ENCODE measurements around the gene IGFBP6. TPM values are rescaled to one million over a fixed set of nuclear protein-coding genes. Genes with fewer than 3 reads are reported as not detected.

Gene IGFBP6
- total and polyA plus RNA-seq, 12 donors: 12.9 to 559 (median 212) TPM

DNA sequence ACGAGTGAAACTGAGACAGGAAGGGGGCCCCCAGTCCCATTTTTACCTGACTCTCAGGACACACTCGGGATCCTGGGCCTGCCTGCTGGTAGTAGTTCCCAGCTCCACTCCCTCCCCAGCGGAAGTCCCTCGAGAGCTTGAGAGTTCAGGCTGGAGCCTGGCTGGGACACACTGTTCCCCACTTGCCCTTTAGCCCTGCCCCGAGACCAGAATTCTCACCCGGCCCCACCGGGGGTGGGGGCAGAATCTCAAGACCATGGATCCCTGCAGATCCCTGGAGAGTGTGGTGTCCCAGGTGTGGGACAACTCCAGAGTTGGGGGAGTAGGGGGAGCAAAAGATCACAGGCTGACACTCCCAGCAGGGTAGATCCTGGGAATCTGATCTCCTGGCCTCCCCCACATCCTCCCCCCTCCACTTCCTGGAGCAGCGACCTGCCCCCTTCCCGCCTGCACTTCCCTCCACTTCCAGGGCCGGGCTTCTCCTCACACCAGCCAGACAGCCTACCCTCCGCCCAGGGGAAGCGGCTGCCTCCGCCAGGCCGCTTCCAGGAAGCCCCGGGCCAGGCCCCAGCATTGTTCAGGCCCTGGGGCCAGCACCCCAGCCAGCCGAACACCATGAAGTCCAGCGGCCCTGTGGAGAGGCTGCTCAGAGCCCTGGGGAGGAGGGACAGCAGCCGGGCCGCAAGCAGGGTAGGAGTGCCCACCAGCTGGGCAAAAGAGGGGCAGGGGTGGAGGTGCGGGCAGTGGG, 47.7 kb upstream of the IGFBP6 start, which contains the start of gene TNS2:
TNS2 (plus strand) TSS at position 495 of the 748 bp plus-strand sequence; CDS start at position 616, 121 bp downstream.
- DNase-seq: peak; percentile 65 to 88 (median 80)
- WGBS, 4 donors: 11 to 32% (median 18%) methylated on average over 7 to 20 of the region's 20 CpGs

DNA sequence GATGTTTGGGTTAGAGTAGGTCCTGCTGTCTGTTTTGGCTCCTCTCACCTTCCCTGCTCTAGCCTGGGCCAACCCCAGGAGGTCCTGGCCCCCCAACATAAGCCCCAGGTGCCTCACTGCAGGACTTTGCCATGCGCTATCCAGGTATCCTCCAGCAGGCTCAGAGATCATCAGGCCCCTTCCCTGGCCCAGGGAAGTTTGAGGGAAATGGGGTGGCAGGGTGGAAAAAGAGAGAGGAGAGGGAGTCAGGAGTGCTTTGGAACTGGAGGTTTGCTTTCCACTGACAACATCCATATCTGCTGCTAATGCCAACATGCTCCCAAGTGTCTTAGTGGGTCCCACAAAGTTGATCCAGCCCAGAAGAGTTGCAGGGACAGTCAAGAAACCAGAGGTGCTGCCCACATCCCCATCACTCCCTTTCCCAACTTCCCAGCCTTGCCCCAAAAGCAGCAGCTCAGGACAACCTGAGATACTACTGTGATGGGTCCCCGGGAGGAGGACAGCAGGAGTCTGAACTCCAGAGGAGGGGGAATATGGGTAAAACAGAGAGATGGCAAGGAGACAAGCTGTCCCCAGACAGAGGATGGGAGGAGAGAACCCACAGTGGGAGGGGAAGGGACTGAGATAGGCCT, 46.9 kb upstream of the IGFBP6 start:
- intact Hi-C loops (cut with DNase I): no loop called here
- TF ChIP-seq, protein P1, sequence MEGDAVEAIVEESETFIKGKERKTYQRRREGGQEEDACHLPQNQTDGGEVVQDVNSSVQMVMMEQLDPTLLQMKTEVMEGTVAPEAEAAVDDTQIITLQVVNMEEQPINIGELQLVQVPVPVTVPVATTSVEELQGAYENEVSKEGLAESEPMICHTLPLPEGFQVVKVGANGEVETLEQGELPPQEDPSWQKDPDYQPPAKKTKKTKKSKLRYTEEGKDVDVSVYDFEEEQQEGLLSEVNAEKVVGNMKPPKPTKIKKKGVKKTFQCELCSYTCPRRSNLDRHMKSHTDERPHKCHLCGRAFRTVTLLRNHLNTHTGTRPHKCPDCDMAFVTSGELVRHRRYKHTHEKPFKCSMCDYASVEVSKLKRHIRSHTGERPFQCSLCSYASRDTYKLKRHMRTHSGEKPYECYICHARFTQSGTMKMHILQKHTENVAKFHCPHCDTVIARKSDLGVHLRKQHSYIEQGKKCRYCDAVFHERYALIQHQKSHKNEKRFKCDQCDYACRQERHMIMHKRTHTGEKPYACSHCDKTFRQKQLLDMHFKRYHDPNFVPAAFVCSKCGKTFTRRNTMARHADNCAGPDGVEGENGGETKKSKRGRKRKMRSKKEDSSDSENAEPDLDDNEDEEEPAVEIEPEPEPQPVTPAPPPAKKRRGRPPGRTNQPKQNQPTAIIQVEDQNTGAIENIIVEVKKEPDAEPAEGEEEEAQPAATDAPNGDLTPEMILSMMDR (IDR thresholded peaks at IDR 0.05): no peak
- TF ChIP-seq POLR2A (IDR thresholded peaks at IDR 0.05): no peak
- peaks cover 81 to 83% of the 10 kb centered on the region in 2 donors for H3K4me1 ChIP-seq (replicated peaks in 1 of 2)
- peaks cover 0 to 8% of the 10 kb centered on the region in 2 donors for H3K36me3 ChIP-seq (replicated peaks in 1 of 2)
- peak overlapping the region; percentile 75 to 99 (median 96) for H3K27ac ChIP-seq
- peak in 1 of 7 donors; percentile 28 for DNase-seq
- 43 to 60% (median 56%) methylated on average over 2 of the region's 2 CpGs for WGBS, 4 donors
- H3K4me3 ChIP-seq: peak overlapping the region in 3 of 4 donors; percentile 7 to 75 (median 46)
- H3K9me3 ChIP-seq (replicated peaks in 1 of 3): no peaks in the 10 kb centered on the region
- no peaks in the 10 kb centered on the region for H3K27me3 ChIP-seq

More for the DNA sequence above, 47.7 kb upstream of the IGFBP6 start, which contains the start of gene TNS2:
- Histone ChIP-seq H3K4me1 (replicated peaks in 1 of 2) (peaks cover 76 to 86% of the 10 kb centered on the region in 2 donors), H3K27me3 (no peaks in the 10 kb centered on the region), H3K9me3 (replicated peaks in 1 of 3) (no peaks in the 10 kb centered on the region), H3K4me3 (peak within 1 kb of the TSS in 3 of 4 donors; percentile 46 to 75 (median 46)), H3K36me3 (replicated peaks in 1 of 2) (no peaks in the 10 kb centered on the region), H3K27ac (peak within 1 kb of the TSS; percentile 75 to 99 (median 96))
- intact Hi-C loops (cut with DNase I): no loop called here
- TF ChIP-seq, protein P1 (IDR thresholded peaks at IDR 0.05): no peak
- peak in 1 of 2 donors; percentile 75 for TF ChIP-seq POLR2A (IDR thresholded peaks at IDR 0.05)

DNA sequence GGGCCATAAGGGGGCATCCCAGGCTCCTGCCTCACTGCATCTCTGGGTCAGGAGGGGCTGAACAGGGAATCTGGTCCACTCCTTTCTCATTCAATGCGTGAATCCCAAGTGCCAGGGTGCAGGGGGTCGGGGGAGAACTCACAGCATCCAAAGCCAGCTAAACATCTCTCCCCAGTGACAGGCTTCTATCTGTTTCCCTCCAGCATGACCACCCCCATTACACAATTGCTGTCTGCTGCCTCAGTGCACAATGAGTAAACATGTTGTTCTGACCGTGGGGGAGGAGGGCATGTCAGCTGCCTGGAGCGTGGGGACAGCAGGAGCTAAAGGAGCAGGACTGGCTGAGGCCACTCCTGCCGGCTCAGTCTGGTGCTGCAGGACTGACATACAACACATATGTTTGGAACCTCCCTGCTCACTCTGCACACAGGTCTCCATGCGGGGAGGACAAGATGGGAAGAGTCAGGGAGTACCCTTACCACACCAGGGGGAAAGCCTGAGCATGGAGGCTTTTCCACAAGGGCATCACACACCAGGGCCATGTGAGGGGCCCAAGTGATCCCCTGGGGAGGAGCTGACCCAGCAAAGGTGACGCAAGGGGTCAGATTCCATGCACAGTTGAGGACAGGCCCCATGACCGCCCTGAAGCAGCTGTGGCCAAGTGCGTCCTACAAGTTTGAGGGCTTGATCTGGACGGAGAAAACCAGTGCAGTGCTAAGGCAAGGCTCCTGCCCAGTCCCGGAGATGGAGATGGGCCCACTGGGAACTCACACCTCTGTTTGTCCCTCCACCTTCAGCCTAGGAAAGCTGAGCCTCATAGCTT, 46.2 kb upstream of the IGFBP6 start:
- Histone ChIP-seq H3K9me3 (replicated peaks in 1 of 3) (no peaks in the 10 kb centered on the region), H3K36me3 (replicated peaks in 1 of 2) (peaks cover 0 to 15% of the 10 kb centered on the region in 2 donors), H3K27me3 (no peaks in the 10 kb centered on the region), H3K4me1 (replicated peaks in 1 of 2) (peaks cover 75 to 79% of the 10 kb centered on the region in 2 donors), H3K27ac (peak overlapping the region; percentile 75 to 99 (median 96)), H3K4me3 (peak overlapping the region in 3 of 4 donors; percentile 22 to 75 (median 46))
- peak; percentile 75 to 93 (median 89) for DNase-seq
- intact Hi-C loops (cut with DNase I): no loop called here
- WGBS, 4 donors: 14 to 20% (median 17%) methylated on average over 5 to 11 of the region's 11 CpGs
- TF ChIP-seq, protein P1 (IDR thresholded peaks at IDR 0.05): peak in 5 of 6 experiments; percentile 16 to 67 (median 52)
- peak; percentile 22 to 89 for TF ChIP-seq POLR2A (IDR thresholded peaks at IDR 0.05)

All from adrenal gland (tissue), 12 donors.